GM21390 (cell line): Measurements from ENCODE around the gene NCOA1.

Source experiments
- ATAC-seq: cut with Tn5 transposase; IDR thresholded peaks from one replicate; pipeline ENCODE4 v1.9.1; 2021; ENCODE audit not compliant: unreplicated experiment

The NCOA1 gene

DNA sequence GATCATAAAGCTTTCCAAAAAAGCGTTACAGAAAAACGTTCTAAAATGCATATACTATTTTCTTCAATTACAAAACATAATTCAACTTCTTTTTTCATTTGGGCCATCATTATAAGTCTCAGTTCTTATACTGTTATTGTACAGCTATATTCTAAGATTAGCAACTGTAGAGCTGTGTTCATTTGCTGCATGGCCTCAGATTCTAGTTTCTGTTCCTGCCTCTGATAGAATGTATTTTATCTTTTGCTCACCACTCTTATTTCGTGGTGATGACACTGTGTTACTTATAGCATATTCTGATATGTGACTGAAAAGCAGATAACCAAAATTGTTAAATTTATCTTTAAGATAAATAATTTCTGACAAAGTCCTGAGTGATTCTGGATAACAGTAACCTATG, 234.9 kb downstream of the NCOA1 start:
- ATAC-seq = no peak

DNA sequence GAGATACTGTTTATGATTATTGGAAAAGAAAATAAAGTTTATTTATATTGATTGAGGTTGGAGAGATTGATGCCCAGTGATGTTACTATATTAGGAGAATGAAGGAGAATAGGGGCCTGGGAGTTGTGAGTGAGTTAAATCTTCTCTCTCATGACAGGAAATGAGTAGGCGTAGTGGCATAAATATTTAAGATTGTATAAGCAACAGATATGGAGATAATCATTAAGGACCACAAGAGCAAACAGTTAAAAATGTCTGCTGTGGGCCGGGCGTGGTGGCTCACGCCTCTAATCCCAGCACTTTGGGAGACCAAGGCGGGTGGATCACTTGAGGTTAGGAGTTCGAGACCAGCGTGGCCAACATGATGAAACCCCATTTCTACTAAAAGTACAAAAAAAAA, 239.4 kb downstream of the NCOA1 start:
- ATAC-seq = no peak

DNA sequence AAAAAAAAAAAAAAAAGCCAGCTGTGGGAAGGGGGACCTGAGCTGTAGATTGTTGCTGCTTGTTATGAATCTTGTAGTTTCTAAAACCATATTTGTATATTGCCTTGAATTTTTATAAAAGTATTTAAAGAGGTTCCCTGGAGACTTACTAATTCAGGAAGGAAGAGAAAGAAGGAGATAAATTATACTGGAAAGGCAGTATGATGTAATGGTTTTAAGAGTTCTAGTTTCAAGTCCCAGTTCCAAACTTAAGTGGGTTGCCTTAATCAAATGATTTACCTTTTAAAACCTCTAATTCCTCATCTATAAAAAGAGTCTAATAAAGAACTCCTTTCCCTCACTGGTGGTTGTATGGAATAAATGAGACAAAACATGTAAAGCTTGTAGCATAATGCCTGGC, 240.0 kb downstream of the NCOA1 start:
- ATAC-seq = no peak

DNA sequence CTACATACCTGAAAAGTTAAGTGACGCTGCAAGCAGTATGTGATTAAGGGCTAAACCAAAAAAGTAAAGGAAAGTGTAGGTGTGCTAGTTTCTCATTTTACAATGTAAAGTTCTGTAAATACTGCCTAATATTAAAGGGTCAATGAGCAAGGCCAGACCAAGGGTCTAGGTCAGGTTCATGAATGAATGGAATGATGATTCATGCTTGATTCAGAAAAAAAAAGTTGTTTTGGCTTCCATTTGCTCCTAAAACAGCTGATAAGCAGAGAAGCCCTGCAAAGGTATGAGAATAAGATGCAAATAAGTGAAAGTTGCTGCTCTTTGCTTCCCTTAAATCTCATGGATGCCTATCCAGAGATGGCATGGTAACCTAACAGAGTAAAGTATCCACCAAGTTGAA, 240.9 kb downstream of the NCOA1 start:
- no peak for ATAC-seq

DNA sequence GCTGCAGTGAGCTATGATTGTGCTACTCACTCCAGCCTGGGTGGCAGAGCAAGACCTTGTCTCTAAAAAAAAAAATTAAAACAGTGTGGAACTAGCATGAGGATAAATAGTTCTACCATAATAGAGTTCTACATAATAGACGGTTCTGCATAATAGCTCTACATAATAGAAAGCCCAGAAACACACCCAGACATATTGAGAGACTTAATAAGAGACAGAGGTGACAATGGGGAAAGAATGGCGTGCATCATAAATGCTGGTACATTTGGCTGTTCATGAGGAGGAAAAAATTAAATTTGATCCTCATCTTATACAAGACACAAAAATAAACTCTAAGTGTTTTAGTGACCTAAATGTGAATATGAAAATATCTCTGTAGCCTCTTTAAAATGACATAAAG, 243.7 kb downstream of the NCOA1 start:
- no peak for ATAC-seq

DNA sequence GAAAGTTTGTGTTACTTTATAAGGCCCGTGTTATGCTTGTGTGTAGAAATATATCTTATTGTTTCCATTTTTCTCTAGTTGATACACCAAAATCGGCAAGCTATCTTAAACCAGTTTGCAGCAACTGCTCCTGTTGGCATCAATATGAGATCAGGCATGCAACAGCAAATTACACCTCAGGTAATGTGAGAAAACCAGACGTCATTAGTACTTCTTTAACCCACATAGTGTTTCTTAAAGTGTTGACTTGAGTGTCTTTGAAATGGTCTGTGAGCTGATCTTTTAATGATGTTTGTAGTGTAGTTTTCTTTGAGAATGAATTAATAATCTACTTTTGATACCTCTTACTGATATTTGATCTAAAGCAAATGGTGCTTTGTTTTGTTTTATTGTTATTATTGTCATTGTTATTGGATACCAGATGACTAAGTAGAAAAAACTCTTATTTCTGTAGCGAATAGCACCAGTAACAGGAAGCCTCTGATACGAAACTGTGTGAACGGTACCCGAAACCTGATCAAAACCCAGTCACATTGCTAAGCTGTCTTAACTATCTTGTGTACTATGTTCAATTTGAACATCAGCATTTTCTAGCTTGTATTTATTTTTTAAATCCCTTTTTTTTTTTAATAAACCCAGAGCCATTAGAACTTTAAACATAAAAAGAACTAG, 248.4 kb downstream of the NCOA1 start:
- no peak for ATAC-seq

DNA sequence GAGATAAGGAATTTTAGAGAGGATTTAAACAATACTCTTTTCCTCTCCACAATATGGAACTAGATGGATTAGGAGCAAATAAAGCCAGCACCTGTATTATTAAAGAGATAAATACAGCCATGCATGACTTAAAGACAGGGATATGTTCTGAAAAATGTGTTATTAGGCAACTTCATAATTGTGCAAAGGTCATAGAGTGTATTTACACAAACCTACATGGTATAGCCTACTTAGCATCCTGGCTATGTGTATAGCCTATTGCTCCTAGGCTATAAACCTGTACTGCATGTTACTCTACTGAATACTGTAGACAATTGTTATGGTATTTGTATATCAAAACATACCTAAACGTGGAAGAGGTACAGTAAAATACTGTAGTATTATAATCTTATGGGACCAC, 249.1 kb downstream of the NCOA1 start:
- no peak for ATAC-seq

DNA sequence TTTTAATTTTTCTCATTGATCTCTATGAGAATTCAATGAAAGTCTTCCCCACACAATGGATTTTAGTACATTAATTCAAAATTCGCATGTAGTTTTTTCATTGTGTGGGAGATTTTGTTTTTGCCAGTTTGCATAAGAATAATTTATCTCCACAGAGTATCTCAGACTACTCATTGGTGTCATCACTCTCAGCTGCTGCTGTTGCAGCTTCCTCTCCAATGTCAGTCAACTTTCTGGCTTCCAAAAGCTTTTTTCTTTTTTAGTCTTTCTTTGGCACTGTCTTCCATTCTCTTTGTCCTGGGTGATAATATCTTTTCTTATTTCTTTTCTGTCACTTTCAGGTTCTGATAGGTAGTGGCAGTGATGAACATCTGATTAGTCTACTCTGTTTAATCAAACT, 251.7 kb downstream of the NCOA1 start:
- no peak for ATAC-seq

DNA sequence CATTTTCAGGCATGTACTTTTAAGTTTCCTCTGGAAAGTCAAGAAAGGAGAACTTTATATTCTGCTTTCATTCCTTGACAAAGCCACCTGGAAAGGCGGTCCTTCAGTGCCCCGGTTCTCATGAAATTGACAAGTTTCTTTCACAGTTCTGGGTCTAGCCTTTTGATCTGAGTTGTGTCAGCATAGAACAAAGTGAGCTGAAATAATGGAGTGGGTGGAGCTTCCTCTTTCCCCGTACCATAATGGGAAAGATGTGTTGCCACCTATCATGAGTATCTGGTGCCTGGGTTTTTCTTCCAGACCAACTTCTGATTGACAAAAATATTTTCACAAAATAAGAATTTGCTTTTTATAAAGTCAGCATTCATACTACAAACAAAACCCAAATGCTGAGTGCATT, 252.9 kb downstream of the NCOA1 start:
- ATAC-seq = no peak

DNA sequence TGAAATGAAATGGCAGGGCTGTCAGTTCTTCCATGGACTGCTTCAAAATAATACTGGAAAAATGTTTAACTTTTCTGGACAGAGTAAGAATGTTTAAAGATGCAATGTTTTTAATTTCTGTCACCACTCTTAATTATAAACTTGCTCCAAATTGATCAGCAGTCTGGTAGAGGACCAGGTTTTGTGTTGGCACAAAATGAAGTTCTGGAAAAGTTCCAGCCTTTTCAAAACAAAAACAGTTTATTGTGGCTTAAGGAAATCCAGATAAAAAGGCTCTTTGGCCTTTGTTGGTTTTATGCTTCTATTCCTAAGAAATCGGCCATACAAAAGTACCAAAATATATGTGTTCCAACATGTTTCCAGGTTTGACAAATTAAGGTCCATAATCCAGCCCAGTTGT, 253.3 kb downstream of the NCOA1 start:
- ATAC-seq = no peak

DNA sequence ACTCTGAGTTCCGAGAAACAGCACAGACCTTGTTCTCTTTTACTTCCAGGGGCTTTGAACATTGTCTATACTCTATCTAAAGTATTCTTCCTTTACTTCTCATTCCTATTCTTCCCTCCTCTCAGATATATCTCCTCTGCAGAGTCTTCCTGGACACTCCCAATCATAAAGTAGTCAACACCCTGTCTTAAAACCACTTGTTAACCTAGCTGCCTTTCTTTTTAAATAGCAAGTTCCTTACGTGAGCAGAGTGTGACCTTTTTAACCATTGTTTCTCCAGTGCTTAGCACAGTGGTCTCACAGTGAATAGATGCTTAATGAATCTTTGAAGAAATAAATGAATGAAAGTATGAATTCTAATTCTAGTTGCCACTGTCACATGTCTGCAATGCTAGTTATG, 254.8 kb downstream of the NCOA1 start:
- ATAC-seq = no peak

DNA sequence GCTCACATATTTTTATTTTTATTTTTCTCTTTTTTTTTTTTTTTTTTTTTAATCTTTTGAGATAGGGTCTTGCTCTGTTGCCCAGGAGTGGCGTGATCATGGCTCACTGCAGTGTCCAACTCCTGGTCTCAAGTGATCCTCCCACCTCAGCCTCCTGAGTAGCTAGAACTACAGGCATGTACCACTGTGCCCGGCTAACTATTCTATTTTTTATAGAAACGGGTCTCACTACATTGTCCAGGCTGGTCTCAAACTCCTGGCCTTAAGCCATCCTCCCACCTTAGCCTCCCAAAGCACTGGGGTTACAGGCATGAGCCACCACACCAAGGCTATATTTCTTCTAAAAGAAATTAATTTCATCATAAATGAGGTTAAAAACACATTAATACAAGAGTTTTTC, 256.2 kb downstream of the NCOA1 start:
- ATAC-seq = no peak

DNA sequence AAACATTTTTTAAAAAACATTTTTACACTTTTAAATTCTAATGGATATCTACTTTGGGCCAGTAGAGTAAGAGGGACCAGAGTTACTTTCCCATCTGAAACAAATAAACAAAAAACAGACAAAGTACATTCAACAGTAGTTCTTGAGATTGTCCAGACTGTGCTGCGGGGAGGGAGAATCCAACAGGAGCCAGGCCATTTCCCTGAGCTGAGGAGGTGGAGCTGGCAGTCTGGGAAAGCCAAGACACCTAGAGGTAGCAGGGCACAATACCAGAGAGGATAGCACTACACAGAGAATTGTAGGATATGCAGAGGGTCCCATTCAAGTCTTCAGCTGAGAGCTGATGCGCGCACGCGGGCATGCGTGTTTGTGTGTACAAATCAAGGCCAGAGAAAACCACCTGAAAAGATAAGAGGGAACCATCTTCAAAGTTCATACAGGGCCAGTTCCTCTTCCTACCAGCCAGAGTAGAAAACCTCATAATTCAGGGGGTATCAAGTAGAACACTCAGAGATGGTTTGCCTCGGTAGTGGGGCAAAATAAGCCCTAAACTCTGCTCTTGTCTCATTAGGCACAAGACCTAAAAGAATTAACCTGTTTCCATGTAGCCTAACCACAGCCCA, 258.1 kb downstream of the NCOA1 start:
- no peak for ATAC-seq

DNA sequence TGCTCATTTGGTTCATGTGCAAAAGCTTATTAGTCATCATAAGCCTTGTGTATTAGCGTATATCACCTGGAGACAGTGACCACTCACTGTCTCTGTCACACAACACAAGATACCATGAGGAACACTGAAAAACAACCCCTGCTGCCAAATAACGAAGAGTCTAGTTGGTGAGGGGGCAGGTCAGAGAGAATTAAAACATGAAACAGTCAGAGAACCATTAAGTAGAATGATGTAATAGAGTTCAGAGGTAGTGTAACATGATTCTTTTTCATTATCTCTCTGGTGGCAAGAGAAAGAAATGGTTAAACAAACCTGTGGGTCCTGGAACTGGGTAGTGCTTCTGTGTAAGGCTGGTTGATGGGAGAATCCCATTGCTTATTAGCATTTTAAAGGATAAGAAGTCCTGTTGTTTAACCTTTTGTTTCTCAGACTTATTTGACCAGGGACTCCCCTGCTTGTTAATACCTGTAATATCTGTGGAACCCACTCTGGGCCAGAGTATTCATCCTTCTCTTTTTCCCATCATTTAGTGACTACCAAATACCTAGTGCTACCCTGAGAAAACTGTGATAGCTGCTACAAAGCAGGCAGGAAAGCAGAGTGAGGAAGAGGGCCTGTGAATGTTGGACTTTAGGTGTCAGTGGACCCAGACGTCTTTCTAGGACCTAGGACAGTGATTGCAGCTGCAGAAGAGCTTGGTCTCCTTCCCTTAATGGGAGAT, 264.1 kb downstream of the NCOA1 start:
- no peak for ATAC-seq

DNA sequence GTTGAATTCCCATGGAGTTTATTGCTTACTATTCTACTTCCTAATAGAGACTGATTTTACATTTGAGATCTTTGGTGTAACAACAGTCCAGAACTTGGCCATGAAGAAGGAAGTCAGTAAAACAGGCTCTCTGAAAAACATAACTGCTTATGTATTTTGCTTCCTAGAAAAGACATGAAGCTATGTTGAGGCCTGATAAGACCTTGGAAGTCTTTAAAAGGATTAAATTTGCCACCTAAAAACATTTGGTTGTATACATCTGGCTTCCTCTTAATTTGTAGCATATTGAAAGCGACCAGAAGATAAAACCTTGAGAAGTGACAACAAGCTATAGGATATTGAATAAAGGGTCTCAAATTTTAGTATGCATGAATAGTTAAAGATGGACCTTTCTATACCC, 265.7 kb downstream of the NCOA1 start:
- ATAC-seq = no peak

DNA sequence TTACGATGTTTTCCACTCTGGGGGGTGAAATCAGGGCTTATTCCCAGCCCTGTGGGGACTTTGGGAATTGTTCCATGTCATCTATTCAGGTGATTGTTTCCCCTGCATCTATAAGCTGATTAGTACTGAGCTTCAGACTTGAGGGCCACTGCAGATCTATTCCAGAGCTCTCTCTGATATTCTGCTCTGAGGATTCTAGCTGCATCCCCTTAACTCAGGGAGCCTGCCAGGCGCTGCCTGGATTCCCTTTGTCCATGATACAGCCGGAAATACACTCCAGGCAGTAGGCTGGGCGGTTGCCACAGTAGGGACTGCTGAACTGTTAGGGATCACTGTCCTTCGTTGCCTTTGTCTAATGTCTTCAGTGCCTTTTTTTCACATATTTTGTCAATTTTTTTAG, 270.8 kb downstream of the NCOA1 start:
- no peak for ATAC-seq

DNA sequence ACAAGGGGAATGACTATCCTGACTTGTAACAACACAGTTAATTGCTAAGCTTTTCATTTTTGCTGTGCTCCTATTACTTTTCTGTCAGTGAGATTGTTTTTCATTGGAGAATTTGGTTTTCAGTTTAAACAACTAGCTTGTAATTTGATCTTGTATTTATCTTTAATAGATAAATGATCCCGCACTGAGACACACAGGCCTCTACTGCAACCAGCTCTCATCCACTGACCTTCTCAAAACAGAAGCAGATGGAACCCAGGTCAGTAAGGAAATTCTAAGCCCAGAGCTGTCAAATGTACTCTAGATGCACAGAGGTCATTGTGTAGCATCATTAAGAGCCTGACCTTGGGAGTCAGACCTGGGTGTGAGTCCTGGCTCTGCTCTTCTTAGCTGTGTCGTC, 271.5 kb downstream of the NCOA1 start:
- no peak for ATAC-seq

DNA sequence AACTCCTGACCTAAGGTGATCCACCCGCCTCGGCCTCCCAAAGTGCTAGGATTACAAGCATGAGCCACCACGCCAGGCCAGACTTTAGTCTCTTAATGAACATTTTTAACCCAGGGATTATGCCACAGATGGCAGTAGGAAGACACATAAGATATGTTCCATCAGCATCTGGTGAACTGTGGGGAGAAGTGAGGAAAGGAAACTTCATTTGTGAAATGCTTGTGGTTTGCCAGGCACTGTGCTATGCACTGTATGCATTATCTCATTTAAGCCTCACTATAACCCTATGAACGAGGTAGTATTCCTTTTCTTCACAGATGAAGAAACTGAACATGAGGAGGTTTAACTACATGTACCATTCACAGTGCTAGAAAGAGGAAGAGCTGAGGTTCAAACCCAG, 272.8 kb downstream of the NCOA1 start:
- ATAC-seq = no peak

DNA sequence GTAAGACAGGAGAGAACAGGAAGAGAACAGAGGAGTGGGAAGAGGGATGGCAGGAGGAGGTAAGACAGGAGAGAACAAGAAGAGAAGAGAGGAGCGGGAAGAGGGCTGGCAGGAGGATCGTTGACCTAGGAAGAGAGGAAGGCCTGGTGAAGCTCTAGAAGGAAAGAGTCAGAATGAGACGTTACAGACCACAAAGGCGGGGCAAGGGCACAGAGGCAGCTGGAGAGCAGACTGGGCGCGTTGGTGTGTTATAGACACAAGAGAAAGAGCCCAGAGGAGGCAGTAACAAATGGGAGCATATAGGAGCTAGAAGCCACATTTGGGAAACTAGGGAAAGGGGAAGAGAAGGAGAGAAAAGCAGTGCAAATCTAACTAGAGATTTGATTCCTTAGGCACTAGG, 275.6 kb downstream of the NCOA1 start:
- ATAC-seq = no peak

DNA sequence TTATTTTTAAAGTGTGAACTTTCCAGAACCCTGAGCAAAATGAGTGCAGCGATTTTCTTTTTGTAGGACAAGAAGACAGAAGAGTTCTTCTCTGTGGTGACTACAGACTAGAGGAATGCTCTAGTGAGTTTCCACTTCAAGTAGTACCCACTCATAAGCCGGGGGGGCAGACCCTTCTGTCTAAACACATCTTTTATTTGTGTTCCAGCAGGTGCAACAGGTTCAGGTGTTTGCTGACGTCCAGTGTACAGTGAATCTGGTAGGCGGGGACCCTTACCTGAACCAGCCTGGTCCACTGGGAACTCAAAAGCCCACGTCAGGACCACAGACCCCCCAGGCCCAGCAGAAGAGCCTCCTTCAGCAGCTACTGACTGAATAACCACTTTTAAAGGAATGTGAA, 277.0 kb downstream of the NCOA1 start:
- no peak for ATAC-seq

DNA sequence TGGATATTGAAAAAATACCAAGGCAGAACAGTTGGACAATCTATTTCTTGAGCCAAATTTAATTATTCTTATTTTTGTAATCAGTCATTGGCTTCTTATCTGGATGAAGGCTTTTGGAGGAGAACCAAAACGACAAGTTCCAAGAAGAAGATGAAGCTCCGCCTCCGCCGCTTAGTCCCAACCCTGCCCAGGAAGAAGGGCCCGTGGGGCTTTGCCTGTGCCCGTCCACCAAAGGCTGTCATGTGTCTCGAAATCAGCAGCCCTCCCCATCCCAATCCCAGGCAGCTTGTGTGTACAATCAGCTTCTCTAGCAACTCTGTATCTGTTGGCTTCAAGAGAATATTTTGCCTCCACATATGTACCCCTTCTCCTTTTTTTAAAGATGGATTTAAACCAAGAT, 277.5 kb downstream of the NCOA1 start:
- ATAC-seq = no peak

DNA sequence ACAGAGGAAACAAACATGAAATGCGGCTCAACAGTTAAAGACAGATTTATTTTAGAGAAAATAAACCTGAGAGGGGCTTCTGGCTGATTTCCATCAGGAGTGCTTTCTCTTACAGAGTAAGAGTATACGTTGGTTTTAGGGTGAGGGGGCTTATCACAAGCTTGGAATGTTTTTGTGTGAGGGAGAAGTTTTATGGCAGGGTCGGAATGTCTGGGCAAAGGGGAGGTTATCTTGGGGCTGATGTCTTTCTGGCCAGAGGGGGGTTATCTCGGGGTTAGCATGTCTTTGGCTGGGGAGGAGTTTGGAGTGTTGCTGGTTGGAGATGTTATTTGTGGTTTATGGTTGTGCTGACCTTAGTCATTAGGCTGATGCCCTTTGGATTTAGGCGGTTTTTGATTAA, 280.0 kb downstream of the NCOA1 start:
- ATAC-seq = no peak
